GM12801 (cell line): ENCODE results near the gene DHX38.

ENCODE experiments used
- CTCF ChIP-seq: IDR thresholded peaks from one replicate; pipeline ENCODE4 v1.5.1; 2011; ENCODE audit warnings: control low read depth; ENCODE audit not compliant: insufficient read length; ENCODE audit errors: extremely low read depth

The DHX38 gene

GRCh38 chr16:72139908-72140307, 46.3 kb downstream of the DHX38 start:
- no peak for TF ChIP-seq CTCF

GRCh38 chr16:72142476-72142875, 48.8 kb downstream of the DHX38 start:
- TF ChIP-seq CTCF, result no peak

GRCh38 chr16:72149676-72150464, 56.2 kb downstream of the DHX38 start:
- TF ChIP-seq CTCF, result no peak

- TF ChIP-seq CTCF, result no peak
Measured at GRCh38 chr16:72159386-72159785, 65.7 kb downstream of the DHX38 start.

GRCh38 chr16:72159801-72160200, 66.2 kb downstream of the DHX38 start:
- no peak for TF ChIP-seq CTCF

GRCh38 chr16:72162105-72162692, 68.6 kb downstream of the DHX38 start:
- TF ChIP-seq CTCF, result no peak
